Activated CD4-positive, alpha-beta T cell treated with anti-CD3 and anti-CD28 coated beads, Interleukin-2, Interleukin-6, amounts not matched to agents 100 ng/mL and 50 ng/mL, durations not matched to agents 16 hours and 8 hours (primary cell): ENCODE measurements around the gene TWNK.
"Not testable (repeated sequence)": the region's sequence is repeated elsewhere in the genome, so short reads cannot be mapped to it uniquely, and the experiment has no call there.

ENCODE experiments used
- DNase-seq: peaks from one replicate; pipeline ENCODE4 v3.0.0-alpha.2; 2020

Gene TWNK

GRCh38 chr10:100975397-100975796, 11.9 kb upstream of the TWNK start:
- DNase-seq = not testable (repeated sequence)

- DNase-seq = no peak
Measured at GRCh38 chr10:100976906-100977305, 10.4 kb upstream of the TWNK start.

GRCh38 chr10:100977436-100977835, 9.9 kb upstream of the TWNK start:
- no peak for DNase-seq

- no peak for DNase-seq
Measured at GRCh38 chr10:100978121-100978900, 9.0 kb upstream of the TWNK start.

GRCh38 chr10:100978901-100979195, 8.5 kb upstream of the TWNK start:
- DNase-seq = no peak

- DNase-seq = no peak
Measured at GRCh38 chr10:100979791-100980272, 7.5 kb upstream of the TWNK start.

GRCh38 chr10:100980311-100980710, 7.0 kb upstream of the TWNK start:
- no peak for DNase-seq

GRCh38 chr10:100980711-100981110, 6.6 kb upstream of the TWNK start:
- no peak for DNase-seq

- DNase-seq = no peak
Measured at GRCh38 chr10:100981178-100981772, 6.1 kb upstream of the TWNK start.

- DNase-seq = no peak
Measured at GRCh38 chr10:100982916-100983830, 4.2 kb upstream of the TWNK start.

GRCh38 chr10:100983868-100984671, 3.3 kb upstream of the TWNK start:
- no peak for DNase-seq

- no peak for DNase-seq
Measured at GRCh38 chr10:100984672-100985177, 2.6 kb upstream of the TWNK start.

- no peak for DNase-seq
Measured at GRCh38 chr10:100985336-100985735, 2.0 kb upstream of the TWNK start.

- no peak for DNase-seq
Measured at GRCh38 chr10:100986623-100986951, 756 bp upstream of the TWNK start.

- no peak for DNase-seq
Measured at GRCh38 chr10:100987685-100988049, 324 bp downstream of the TWNK start.

- no peak for DNase-seq
Measured at GRCh38 chr10:100988166-100988565, 823 bp downstream of the TWNK start.

- DNase-seq = no peak
Measured at GRCh38 chr10:100989088-100989487, 1.7 kb downstream of the TWNK start.

- no peak for DNase-seq
Measured at GRCh38 chr10:100993986-100994708, 6.8 kb downstream of the TWNK start.

GRCh38 chr10:100995181-100995580, 7.8 kb downstream of the TWNK start:
- no peak for DNase-seq

- peak; percentile 44 for DNase-seq
Measured at GRCh38 chr10:100996678-100997359, 9.5 kb downstream of the TWNK start.
